Femur (tissue), 1 donor: ENCODE results near the gene UGT1A9.
"Not testable (repeated sequence)": the region's sequence is repeated elsewhere in the genome, so short reads cannot be mapped to it uniquely, and the experiment has no call there.

Experiments
- DNase-seq: peaks from one replicate; pipeline ENCODE4 v3.0.0-alpha.2; 2017

UGT1A9 gene

GRCh38 chr2:233713262-233713615, 41.5 kb downstream of the UGT1A9 start:
- no peak for DNase-seq

- DNase-seq, result no peak
Observed at GRCh38 chr2:233714121-233714520, 42.4 kb downstream of the UGT1A9 start.

GRCh38 chr2:233718552-233718951, 46.9 kb downstream of the UGT1A9 start, which contains the start of gene UGT1A4:
UGT1A4 (plus strand) TSS chr2:233718736; CDS start chr2:233718821, 85 bp downstream.
- no peak for DNase-seq

GRCh38 chr2:233728723-233729301, 57.1 kb downstream of the UGT1A9 start, which contains the start of gene UGT1A3:
UGT1A3 (plus strand) TSS chr2:233729042; CDS start chr2:233729127, 85 bp downstream.
- DNase-seq, result no peak

GRCh38 chr2:233736868-233737653, 65.4 kb downstream of the UGT1A9 start:
- DNase-seq, result not testable (repeated sequence)

- no peak for DNase-seq
Observed at GRCh38 chr2:233740870-233741269, 69.2 kb downstream of the UGT1A9 start.

- DNase-seq, result no peak
Observed at GRCh38 chr2:233743464-233744259, 72.0 kb downstream of the UGT1A9 start.

GRCh38 chr2:233745073-233745755, 73.5 kb downstream of the UGT1A9 start:
- no peak for DNase-seq

GRCh38 chr2:233745838-233746237, 74.1 kb downstream of the UGT1A9 start:
- not testable (repeated sequence) for DNase-seq

GRCh38 chr2:233746475-233747282, 75.0 kb downstream of the UGT1A9 start:
- no peak for DNase-seq

- DNase-seq, result no peak
Observed at GRCh38 chr2:233747283-233747544, 75.5 kb downstream of the UGT1A9 start.

- not testable (repeated sequence) for DNase-seq
Observed at GRCh38 chr2:233750689-233751088, 79.0 kb downstream of the UGT1A9 start.

- not testable (repeated sequence) for DNase-seq
Observed at GRCh38 chr2:233751212-233752009, 79.7 kb downstream of the UGT1A9 start.

GRCh38 chr2:233754872-233755611, 83.3 kb downstream of the UGT1A9 start:
- DNase-seq, result no peak

- DNase-seq, result no peak
Observed at GRCh38 chr2:233756429-233757081, 84.9 kb downstream of the UGT1A9 start.

- DNase-seq, result no peak
Observed at GRCh38 chr2:233758141-233758540, 86.4 kb downstream of the UGT1A9 start.

- no peak for DNase-seq
Observed at GRCh38 chr2:233758849-233759248, 87.2 kb downstream of the UGT1A9 start.

- DNase-seq, result no peak
Observed at GRCh38 chr2:233760043-233760442, 88.3 kb downstream of the UGT1A9 start, which contains the start of gene UGT1A1. UGT1A1 (plus strand) TSS chr2:233760270; CDS start chr2:233760288, 18 bp downstream.

- no peak for DNase-seq
Observed at GRCh38 chr2:233761040-233761769, 89.5 kb downstream of the UGT1A9 start.
